ENCODE measurements around the gene ACOT7.
"Not testable (repeated sequence)": the region's sequence is repeated elsewhere in the genome, so short reads cannot be mapped to it uniquely, and the experiment has no call there.

DNA sequence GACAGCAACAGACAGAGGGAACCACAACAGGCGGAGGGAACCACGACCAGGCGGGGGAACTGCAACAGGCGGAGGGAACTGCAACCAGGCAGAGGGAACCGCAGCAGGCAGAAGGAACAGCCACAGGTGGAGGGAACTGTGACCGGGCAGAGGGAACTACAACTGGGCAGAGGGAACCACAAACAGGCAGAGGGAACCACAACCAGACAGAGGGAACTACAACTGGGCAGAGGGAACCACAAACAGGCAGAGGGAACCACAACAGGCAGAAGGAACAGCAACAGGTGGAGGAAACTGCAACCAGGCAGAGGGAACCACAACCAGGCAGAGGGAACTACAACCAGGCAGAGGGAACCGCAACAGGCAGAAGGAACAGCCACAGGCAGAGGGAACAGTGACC, 85.9 kb downstream of the ACOT7 start:
- TF ChIP-seq, protein P1, sequence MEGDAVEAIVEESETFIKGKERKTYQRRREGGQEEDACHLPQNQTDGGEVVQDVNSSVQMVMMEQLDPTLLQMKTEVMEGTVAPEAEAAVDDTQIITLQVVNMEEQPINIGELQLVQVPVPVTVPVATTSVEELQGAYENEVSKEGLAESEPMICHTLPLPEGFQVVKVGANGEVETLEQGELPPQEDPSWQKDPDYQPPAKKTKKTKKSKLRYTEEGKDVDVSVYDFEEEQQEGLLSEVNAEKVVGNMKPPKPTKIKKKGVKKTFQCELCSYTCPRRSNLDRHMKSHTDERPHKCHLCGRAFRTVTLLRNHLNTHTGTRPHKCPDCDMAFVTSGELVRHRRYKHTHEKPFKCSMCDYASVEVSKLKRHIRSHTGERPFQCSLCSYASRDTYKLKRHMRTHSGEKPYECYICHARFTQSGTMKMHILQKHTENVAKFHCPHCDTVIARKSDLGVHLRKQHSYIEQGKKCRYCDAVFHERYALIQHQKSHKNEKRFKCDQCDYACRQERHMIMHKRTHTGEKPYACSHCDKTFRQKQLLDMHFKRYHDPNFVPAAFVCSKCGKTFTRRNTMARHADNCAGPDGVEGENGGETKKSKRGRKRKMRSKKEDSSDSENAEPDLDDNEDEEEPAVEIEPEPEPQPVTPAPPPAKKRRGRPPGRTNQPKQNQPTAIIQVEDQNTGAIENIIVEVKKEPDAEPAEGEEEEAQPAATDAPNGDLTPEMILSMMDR (conservative IDR thresholded peaks at IDR 0.05; ENCODE audit: low read length), result not testable (repeated sequence)
- not testable (repeated sequence) for TF ChIP-seq EZH2phosphoT487 (IDR thresholded peaks at IDR 0.05; ENCODE audit: borderline replicate concordance)

All from Loucy (cell line).